Panc1 (cell line): ENCODE results near the gene TAB2. TPM values are rescaled to one million over a fixed set of nuclear protein-coding genes. Genes with fewer than 3 reads are reported as not detected.

ENCODE experiments used
- ATAC-seq: fragments of 200-7000 bp; cut with Tn5 transposase; 2 replicates; pipeline ENCODE4 v1.9.1; 2020; ENCODE audit warnings: mild to moderate bottlenecking, moderate library complexity
- BruUV-seq: library from RNA; stranded (reverse); fragments of 400-500 nt; replicated peaks from 2 replicates; lab custom pipeline; 2021; lab: Mats Ljungman, UMichigan
- CTCF ChIA-PET: fragments of 300-600 bp; sonication (Branson Sonifier 250); formaldehyde crosslinking; loops from one replicate; lab custom pipeline; 2022; ENCODE audit warnings: antibody characterized with exemption; lab: Charles Lee
- POLR2A ChIA-PET: fragments of 300-600 bp; sonication (Branson Sonifier 250); formaldehyde crosslinking; loops from one replicate; lab custom pipeline; 2022; ENCODE audit warnings: antibody characterized with exemption; lab: Charles Lee
- DNase-seq: peaks from one replicate; pipeline ENCODE4 v3.0.0-alpha.2; 2010; ENCODE audit warnings: low read depth, low spot score
- H3K27ac ChIP-seq: 2 replicates; pipeline ENCODE4 v1.5.1; 2011; ENCODE audit warnings: mild to moderate bottlenecking, low read length, inconsistent platforms
- H3K27me3 ChIP-seq: fragments of 200-500 bp; sonication (Bioruptor generic); 2 replicates; pipeline ENCODE4 v1.6.0; 2014; ENCODE audit warnings: low read length, inconsistent platforms; ENCODE audit not compliant: control insufficient read depth, insufficient read depth
- H3K36me3 ChIP-seq: fragments of 200-500 bp; sonication (Bioruptor generic); 2 replicates; pipeline ENCODE4 v1.5.1; 2014; ENCODE audit warnings: inconsistent platforms, mild to moderate bottlenecking, low read length, moderate library complexity; ENCODE audit not compliant: control insufficient read depth, insufficient read depth
- H3K4me1 ChIP-seq: 2 replicates; pipeline ENCODE4 v1.5.1; 2011; ENCODE audit warnings: inconsistent platforms, mild to moderate bottlenecking, low read length, moderate library complexity; ENCODE audit not compliant: control insufficient read depth, insufficient read depth
- H3K4me3 ChIP-seq, 2 experiments: 2 replicates each; pipeline ENCODE4 v1.5.1; 2011 to 2012; ENCODE audit warnings: low read depth in 2 of 2, low read length in 2 of 2, mild to moderate bottlenecking in 2 of 2, inconsistent platforms in 1 of 2, moderate library complexity in 1 of 2
- H3K9me3 ChIP-seq: fragments of 200-500 bp; sonication (Bioruptor generic); 2 replicates; pipeline ENCODE4 v1.5.1; 2014; ENCODE audit warnings: low read depth, mild to moderate bottlenecking, inconsistent platforms, low read length, moderate library complexity; ENCODE audit not compliant: control insufficient read depth, insufficient read depth
- CTCF ChIP-seq: fragments of 450-650 bp; IDR thresholded peaks from 2 replicates; pipeline ENCODE4 v1.5.1; 2017; ENCODE audit warnings: mild to moderate bottlenecking
- POLR2AphosphoS5 ChIP-seq: IDR thresholded peaks from 2 replicates; pipeline ENCODE4 v1.6.1; 2012; ENCODE audit warnings: mild to moderate bottlenecking, low read depth, low read length, moderate library complexity
- REST ChIP-seq, 2 experiments: IDR thresholded peaks; 2 replicates each; pipeline ENCODE4 v1.6.1; 2011 to 2012; ENCODE audit warnings: low read depth in 2 of 2, control low read depth in 1 of 2, low read length in 1 of 2, mild to moderate bottlenecking in 1 of 2, moderate library complexity in 1 of 2; ENCODE audit not compliant: insufficient read depth in 1 of 2
- SIN3A ChIP-seq: IDR thresholded peaks from 2 replicates; pipeline ENCODE4 v1.6.1; 2012; ENCODE audit warnings: low read depth, mild to moderate bottlenecking, low read length, moderate library complexity, borderline replicate concordance; ENCODE audit not compliant: insufficient read depth
- TCF7L2 ChIP-seq: IDR thresholded peaks from 2 replicates; pipeline ENCODE4 v1.6.1; 2011; ENCODE audit warnings: mild to moderate bottlenecking, low read depth, low read length, inconsistent platforms
- in situ Hi-C: cut with HindIII; loops from 2 replicates; pipeline ENCODE4 v1.10.0; 2016; ENCODE audit warnings: low sequenced_read_pairs, low pct_unique_long_range_greater_than_20kb
- intact Hi-C: fragments of 100-400 bp; cut with micrococcal nuclease; formaldehyde crosslinking; loops from one replicate; pipeline ENCODE4 v1.10.0; 2022; ENCODE audit not compliant: unreplicated experiment
- total RNA-seq: library from RNA; stranded (reverse); gene quantifications from one replicate; pipeline ENCODE4 v1.2.1, GENCODE V29; 2021; ENCODE audit not compliant: unreplicated experiment

Gene TAB2
- total RNA-seq, 1 experiment from 2014 or later = 47.2 TPM

- H3K36me3 ChIP-seq = no peaks in the 10 kb centered on the region; the same call in 1 of the 2 replicates
- ChIA-PET CTCF (no interaction called here), POLR2A (no interaction called here)
- no peak for DNase-seq
- no peak for ATAC-seq
- in situ Hi-C loops (no loop called here), intact Hi-C loops (no loop called here)
- H3K4me1 ChIP-seq = no peaks in the 10 kb centered on the region
- no peaks in the 10 kb centered on the region for H3K27me3 ChIP-seq
- H3K9me3 ChIP-seq = no peaks in the 10 kb centered on the region
- TF ChIP-seq SIN3A = no peak
- TF ChIP-seq POLR2AphosphoS5 = no peak
- TF ChIP-seq CTCF = no peak
- no peak overlapping the region for H3K27ac ChIP-seq
- no peak overlapping the region for H3K4me3 ChIP-seq
- no TSS peak for BruUV-seq
These were observed 41.9 kb upstream of the TAB2 start for GRCh38 chr6:149275621-149276020.

- ATAC-seq (no peak), DNase-seq (no peak)
- Histone ChIP-seq H3K4me1 (no peaks in the 10 kb centered on the region), H3K9me3 (no peaks in the 10 kb centered on the region), H3K4me3 (no peak overlapping the region), H3K27me3 (no peaks in the 10 kb centered on the region), H3K27ac (no peak overlapping the region), H3K36me3 (no peaks in the 10 kb centered on the region; the same call in 1 of the 2 replicates)
- in situ Hi-C loops (no loop called here), intact Hi-C loops (no loop called here)
- POLR2A ChIA-PET = interaction anchor here (0.6 kb wide), 1 partner anchor 111 kb away, joined by 4 read pairs; no protein-coding TSS in a partner anchor
- TF ChIP-seq CTCF = no peak
- BruUV-seq = no TSS peak
- CTCF ChIA-PET = no interaction called here
These were observed 39.9 kb upstream of the TAB2 start for GRCh38 chr6:149277621-149278020.

GRCh38 chr6:149278997-149279396 lies 38.5 kb upstream of the TAB2 start:
- no TSS peak for BruUV-seq
- no peak overlapping the region for H3K27ac ChIP-seq
- no peaks in the 10 kb centered on the region; the same call in 1 of the 2 replicates for H3K36me3 ChIP-seq
- H3K4me1 ChIP-seq = no peaks in the 10 kb centered on the region
- no peak for TF ChIP-seq POLR2AphosphoS5
- TF ChIP-seq TCF7L2 = no peak
- TF ChIP-seq REST (IDR thresholded peaks at IDR 0.05; ENCODE audit: insufficient read depth in 1 of 2, low read depth in 2 of 2, low read length in 1 of 2) = no peak
- TF ChIP-seq SIN3A = no peak
- no peak for TF ChIP-seq CTCF
- no peak overlapping the region for H3K4me3 ChIP-seq
- ATAC-seq (no peak), DNase-seq (no peak)
- no peaks in the 10 kb centered on the region for H3K27me3 ChIP-seq
- in situ Hi-C loops = no loop called here
- ChIA-PET POLR2A (no interaction called here), CTCF (no interaction called here)
- intact Hi-C loops = no loop called here
- no peaks in the 10 kb centered on the region for H3K9me3 ChIP-seq
